Measurements from ENCODE around the gene MIPEP.
"Not testable (repeated sequence)": the region's sequence is repeated elsewhere in the genome, so short reads cannot be mapped to it uniquely, and the experiment has no call there.

The MIPEP gene

DNA sequence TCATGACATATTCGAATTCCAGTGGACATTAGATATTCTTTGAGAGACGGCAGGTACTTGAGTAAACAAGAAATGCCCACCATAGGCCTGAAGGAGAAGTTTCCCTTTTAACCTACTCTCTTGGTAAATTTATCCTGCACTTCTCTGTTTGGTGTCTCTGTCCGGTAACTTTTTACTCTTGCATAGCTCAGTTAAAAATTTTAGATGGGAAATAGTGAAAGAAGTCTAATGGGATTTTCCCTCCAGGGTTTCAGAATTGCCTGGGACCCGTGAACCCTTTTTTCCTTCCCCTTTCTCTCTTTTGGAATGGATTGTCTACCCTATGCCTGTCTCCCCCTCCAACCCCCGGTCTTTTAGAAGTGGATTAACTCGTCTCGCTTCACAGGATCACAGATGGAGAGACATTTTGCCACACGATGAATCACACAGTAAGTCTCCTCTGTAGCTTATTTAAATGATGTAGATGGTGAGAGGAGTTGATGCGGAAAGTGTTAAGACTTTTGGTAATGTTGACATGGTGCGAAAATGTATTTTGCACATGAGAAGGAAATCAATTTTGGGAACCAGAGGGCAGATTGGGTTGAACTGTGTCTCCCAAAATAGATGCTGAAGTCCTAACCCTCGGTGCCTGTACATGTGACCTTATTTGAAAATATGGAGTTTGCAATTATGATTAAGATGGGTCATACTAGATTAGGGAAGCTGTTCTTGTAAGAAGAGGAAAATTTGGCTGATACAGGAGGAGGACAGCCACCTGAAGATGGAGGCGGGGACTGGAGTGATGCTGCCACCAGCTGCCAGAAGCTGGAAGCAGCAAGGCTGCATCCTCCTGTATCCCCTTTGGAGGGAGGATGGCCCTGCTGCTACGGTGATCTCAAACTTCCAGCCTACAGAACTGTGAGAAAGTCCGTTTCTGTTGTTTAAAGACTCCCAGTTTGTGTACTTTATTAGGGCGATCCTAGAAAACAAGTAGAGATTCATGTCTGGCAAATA is 711 bp upstream of the MIPEP start:
- no peak for DNase-seq (ENCODE audit: low read depth in 2 of 2)

DNA sequence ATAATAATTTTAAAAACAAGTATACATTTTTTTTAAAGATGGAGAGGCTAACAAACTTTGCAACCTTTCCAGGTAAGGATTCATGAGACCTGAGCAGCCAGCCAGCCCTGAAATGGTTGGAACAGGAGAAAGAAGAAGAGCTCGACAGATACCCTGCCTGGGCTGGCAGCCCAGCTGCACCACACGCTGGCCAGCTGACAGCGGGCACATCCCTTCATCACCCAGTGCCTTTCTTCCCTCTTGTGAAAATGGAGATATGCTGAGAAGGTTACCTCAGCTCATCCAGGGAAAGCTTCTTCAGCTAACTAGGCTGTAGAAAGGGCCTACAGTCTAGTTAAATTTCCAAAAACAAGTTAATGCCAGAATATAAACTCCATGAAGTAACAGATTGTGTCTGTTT is 4.8 kb downstream of the MIPEP start:
- DNase-seq (ENCODE audit: low read depth in 2 of 2), result not testable (repeated sequence)

GRCh38 chr13:23883255-23883654 is 5.9 kb downstream of the MIPEP start:
- no peak for DNase-seq (ENCODE audit: low read depth in 2 of 2)

GRCh38 chr13:23881402-23881800 is 7.8 kb downstream of the MIPEP start:
- not testable (repeated sequence) for DNase-seq (ENCODE audit: low read depth in 2 of 2)

GRCh38 chr13:23880493-23881401 is 8.5 kb downstream of the MIPEP start:
- DNase-seq (ENCODE audit: low read depth in 2 of 2), result not testable (repeated sequence)

DNA sequence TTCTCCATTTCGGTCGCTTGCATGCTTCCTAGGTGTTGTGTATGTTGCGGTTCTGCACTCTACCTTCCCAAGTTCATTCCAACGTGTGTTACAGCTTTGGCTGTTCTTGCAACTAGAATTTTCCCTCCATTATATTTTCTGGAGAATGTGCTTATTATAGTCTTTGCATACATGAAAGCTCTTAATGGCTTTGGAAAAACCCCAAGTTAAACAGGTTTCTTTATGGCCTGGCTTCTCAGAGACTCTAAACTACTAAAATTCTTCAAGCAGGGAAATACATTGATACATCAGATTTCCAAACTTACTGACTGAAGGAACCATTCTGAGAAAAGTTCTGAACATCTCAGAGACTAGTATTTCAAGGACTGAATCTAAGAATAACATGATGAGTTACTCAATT is 11.9 kb downstream of the MIPEP start:
- DNase-seq (ENCODE audit: low read depth in 2 of 2), result no peak

DNA sequence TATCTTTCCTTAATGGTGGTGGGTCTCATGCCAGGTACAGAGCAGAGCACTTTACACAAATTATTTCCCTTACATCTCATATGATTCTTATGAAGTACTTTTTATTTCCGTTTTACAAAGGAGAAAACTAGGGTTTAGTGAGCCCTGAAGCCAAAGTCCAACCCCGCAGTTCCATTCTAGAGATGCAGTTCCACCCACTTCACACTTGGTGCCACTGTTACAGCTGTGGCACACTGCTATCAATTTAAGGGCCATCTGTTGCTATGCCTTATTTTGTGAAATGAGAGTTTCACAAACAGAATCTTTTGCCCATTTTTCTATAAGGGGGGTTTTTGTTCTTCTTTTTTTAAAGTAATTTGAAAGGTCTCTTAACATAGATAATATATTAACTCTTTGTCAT is 12.9 kb downstream of the MIPEP start:
- no peak for DNase-seq (ENCODE audit: low read depth in 2 of 2)

- no peak for DNase-seq (ENCODE audit: low read depth in 2 of 2)
These were observed 17.5 kb downstream of the MIPEP start for GRCh38 chr13:23871616-23872220.

DNA sequence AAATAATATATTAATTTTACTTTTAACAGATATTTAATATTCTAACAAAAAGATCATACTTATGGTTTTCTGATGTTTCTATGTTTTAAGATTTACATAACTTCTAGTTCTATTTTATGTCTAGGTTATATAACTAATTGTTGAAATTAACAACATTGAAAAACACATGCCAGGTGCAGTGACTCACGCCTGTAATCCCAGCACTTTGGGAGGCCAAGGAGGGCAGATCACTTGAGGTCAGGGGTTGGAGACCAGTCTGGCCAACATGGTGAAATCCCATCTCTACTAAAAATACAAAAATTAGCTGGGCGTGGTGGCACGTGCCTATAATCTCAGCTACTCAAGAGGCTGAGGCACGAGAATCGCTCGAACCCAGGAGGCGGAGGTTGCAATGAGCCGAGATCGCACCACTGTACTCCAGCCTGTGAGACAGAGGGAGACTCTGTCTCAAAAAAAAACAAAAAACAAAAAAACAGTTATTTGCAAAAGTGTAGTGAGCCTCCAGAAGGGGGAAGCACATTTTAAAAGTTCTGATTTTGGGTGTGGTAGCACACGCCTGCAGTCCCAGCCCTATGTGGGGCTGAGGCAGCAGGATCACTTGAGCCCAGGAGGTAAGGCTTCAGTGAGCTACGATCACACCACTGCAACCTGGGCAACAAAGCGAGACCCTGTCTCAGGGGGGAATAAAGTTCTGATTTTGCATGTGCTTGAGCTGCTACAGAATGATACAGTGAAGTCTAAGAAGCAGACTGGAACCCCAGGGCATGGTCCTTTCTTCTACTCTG is 18.7 kb downstream of the MIPEP start:
- DNase-seq (ENCODE audit: low read depth in 2 of 2), result no peak

DNA sequence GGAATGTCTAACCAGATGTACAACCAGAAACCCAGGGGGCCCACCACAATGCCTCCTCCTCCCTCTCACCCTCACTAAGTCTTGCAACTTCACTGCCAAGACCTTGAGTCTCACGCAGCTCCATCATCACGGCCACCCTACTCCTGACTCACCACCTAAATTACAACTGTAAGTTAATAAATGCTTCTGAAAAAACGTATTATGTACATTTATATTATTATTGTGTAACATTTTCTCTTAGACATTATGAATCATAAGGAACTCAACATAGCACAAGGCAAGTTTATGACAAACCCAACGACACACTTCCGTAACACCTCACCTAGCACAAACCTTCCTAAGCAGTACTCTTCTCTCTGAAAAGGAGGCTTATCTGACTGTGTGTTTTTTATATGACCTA is 20.7 kb downstream of the MIPEP start:
- DNase-seq (ENCODE audit: low read depth in 2 of 2), result no peak

GRCh38 chr13:23867027-23867491 is 22.1 kb downstream of the MIPEP start:
- DNase-seq (ENCODE audit: low read depth in 2 of 2), result no peak

DNA sequence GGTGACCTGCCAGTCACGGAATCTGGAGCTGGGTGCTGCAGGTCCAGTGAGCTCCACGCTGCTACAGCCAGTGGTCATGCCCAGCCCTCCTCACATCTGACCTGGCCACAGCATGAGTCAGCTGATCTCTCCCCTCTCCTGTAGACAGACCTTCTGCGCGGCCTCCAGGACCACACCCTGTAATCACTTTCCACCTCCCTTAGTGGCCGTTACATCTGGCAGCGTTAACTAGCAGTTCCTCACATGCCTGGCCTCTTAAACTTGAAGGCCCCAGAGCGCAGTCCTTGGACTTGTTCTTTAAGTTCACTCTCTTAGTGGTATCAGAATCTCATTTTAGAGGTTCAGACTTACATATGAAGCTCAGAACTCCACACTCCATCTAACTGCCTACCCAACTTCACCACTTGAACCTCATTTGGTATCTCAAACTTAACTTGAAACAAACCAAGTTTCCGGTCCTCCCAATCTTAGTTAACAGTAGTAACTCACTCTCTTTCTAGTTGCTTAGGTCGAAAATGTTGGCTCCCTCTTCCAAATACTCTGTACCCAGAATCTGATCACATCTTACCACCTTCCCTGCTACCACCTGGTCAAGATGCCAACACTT is 22.7 kb downstream of the MIPEP start:
- no peak for DNase-seq (ENCODE audit: low read depth in 2 of 2)

DNA sequence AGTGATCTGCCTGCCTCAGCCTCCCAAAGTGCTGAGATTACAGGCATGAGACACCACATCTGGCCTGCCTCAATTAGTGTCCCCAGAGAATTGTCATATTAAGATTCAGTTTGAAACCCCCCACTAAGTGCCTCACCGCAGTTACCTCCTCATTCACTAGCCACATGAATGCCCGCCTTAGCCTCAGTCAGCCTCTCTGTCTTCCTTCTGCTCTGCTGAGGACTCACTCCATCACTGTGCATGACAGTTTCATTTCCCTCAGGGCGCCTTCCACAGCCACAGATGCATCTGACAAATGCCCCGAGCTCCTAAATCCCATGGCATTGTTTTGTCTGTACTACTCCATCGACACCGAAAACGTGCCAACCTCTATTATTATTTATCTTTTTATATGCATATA is 23.3 kb downstream of the MIPEP start:
- DNase-seq (ENCODE audit: low read depth in 2 of 2), result no peak

DNA sequence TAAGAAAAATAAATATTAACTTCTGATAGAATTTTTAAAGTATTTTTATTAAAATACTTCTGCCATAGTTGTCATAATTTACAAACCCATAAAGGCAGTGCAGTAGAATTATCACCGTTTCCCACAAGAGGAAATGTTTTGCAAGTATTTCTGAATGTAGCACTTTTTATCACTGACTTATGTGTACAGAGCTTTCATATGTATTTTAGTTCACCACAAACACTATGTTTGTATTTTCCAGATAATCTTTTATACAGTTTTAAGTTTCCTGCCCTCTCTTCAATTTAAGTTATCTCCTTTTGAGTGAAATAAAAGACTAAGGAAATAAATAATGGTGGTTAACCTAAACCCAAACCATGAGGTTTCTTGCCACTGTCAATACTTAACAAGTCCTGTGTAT is 24.2 kb downstream of the MIPEP start:
- no peak for DNase-seq (ENCODE audit: low read depth in 2 of 2)

DNA sequence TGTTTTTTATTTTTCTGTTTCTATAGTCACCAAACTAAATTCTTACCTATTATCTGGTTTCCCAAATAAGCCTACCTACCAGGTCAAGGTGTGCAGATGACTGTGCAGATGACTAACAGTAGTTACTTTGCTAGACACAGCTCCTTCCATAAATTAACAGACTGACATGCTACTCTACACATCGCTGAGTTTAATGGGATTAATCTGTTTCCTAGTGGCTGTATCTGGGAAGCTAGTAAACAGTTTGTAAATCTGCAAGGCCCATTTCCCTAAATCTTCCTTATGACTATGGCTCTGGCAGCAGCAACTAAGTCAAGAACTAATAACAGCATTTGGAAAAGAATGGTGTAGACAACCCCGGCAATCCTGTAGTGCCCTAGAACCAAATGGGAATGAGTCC is 27.9 kb downstream of the MIPEP start:
- no peak for DNase-seq (ENCODE audit: low read depth in 2 of 2)

DNA sequence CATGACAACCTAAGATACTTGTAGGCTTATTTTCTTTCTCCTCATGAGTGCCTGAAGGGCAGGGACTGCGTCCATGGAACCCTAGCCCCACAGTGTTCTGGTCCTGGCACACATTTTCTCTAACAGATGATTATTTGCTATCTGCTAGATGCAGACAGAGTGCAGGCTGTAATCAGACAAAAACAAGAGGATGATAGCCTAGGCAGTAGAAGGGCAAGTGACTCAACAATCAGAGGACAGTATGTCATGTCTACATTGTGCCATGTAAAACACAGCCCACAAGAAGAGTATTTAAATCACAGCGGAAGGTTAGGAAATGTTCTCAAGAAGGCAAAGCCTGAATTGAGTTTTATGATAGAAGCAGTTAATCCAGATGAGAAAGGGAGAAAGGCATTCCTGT is 29.3 kb downstream of the MIPEP start:
- DNase-seq (ENCODE audit: low read depth in 2 of 2), result no peak

DNA sequence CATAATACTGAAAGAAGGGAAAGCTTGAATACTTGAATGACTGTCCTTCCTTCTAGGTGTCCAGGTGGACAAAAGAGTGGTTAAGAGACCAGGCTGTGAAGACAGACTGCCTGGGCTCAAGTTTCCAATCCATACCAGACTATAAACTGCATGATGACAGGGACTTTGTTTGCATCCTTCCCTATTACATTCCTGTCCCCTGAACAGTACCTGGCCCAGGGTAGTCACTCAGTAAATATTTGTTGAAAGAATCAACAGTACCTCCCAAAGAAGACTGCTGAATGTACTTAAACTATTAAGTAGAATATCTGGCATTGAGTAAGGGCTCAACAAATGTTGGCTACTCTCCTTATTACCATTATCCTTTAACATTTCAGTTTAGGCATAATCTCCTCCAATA is 29.7 kb downstream of the MIPEP start:
- no peak for DNase-seq (ENCODE audit: low read depth in 2 of 2)

DNA sequence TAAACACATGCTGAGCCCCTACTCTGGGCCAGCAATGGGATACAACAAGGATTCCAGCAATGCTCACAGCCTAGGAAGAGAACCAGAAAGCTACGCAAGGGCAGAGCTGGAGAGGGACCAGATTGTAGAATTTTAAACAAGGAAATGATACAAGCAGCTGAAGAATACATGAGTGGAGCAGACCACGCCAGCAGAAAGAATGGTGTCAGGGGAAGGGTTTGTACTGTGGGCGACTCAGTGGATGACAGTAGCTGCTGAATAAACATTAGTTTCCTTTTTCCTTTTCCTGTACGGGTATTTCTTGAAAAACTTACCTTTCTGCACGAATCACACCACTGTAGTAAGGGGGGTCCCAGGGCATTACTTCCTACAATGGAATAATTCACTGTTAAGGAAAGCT is 30.7 kb downstream of the MIPEP start:
- DNase-seq (ENCODE audit: low read depth in 2 of 2), result no peak

- no peak for DNase-seq (ENCODE audit: low read depth in 2 of 2)
These were observed 33.0 kb downstream of the MIPEP start for GRCh38 chr13:23856008-23856750.

GRCh38 chr13:23855360-23855759 is 33.8 kb downstream of the MIPEP start:
- DNase-seq (ENCODE audit: low read depth in 2 of 2), result no peak
